HG03175 (cell line): ENCODE measurements around the gene PTPRG.

Source experiments
- ATAC-seq: cut with Tn5 transposase; IDR thresholded peaks from one replicate; pipeline ENCODE4 v1.9.1; 2021; ENCODE audit warnings: mild to moderate bottlenecking, moderate library complexity; ENCODE audit not compliant: unreplicated experiment

Gene PTPRG

GRCh38 chr3:61940236-61940635 is 378.9 kb downstream of the PTPRG start:
- no peak for ATAC-seq

- no peak for ATAC-seq
Observed at GRCh38 chr3:61943975-61944374, 382.6 kb downstream of the PTPRG start.

GRCh38 chr3:61944726-61945125 is 383.4 kb downstream of the PTPRG start:
- no peak for ATAC-seq

- ATAC-seq = no peak
Observed at GRCh38 chr3:61945657-61946056, 384.3 kb downstream of the PTPRG start.

DNA sequence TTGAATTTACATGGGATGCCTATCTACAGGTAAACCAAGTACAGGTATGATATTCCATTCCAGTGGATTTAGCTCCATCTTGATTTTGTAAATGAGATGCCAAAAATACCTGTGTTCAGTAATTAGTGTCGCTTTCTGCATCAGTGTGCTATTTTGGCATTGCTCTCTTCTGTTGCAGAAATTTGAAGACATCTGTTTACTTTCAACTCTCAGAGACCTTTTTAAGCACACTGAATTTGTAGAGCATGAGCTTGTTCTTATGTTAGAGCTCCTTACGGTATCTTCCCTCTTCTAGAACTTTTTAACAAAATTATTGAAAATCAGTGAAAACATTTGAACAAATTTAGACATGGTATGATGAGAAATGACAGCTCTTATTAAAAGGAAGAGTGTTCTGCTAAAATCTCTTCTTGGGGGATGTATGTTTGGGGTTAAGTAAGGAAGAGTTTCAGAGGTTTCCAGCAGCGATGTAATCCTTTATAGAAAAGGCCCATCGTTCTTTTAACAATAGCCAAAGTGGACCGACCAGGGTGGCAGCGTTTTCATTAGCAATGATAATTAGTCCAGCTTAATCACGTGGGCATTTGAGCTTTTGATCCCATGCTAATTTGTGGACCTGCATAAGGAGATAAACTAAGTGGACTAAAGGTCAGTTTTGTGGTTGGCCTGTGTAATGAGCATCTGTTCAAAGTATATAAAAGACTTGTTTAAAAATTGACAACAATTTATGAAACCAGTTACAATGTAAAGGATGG is 385.4 kb downstream of the PTPRG start:
- no peak for ATAC-seq

GRCh38 chr3:61947456-61947855 is 386.1 kb downstream of the PTPRG start:
- ATAC-seq = no peak

DNA sequence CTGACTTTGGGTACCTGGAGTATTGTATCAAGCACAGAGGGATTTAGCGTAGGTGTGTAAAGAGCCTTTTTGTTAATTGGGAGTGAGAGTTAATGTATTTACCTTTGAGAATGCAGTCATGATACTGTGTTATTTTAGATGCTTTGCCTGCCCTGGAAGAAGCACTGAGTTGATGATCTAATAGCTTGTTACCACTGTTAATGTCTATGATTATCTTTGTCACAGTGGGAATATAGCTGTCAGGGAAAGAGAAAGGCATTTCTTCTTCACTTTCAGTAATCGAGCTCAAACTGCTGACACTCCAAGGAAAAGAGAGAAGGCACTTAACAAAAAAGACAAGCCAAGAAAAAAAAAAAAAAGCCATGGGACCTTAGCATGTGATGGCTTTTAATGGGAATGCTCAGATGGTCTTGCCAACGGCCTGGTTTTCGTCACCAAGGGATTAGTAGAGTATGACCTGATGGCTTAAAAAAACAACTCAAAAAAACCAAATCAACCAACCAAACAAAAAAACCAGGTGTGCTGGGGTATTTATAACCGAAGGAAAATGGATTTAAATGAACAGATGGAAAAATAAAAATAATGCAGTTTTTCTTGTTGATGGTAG is 387.4 kb downstream of the PTPRG start:
- ATAC-seq = no peak

GRCh38 chr3:61954097-61954540 is 392.7 kb downstream of the PTPRG start:
- no peak for ATAC-seq

GRCh38 chr3:61955483-61955882 is 394.1 kb downstream of the PTPRG start:
- ATAC-seq = no peak

DNA sequence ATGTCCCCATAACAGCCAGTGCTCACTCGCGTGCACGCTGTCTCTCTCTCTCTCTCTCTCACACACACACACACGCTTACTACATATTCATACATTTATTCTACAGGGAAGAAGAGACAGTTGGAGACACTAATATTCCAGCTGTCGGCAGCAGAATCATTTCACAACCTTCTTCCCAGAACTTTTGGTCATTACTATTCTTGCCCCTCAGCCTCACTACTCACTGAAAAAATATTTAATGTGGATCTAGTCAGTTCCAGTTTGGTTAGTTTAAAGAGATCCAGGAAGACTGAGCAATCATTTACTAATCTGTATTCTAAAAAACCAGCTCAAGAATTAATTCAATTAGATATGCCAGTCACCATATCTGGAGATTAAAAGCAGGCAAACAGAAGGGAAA is 394.9 kb downstream of the PTPRG start:
- ATAC-seq = no peak

DNA sequence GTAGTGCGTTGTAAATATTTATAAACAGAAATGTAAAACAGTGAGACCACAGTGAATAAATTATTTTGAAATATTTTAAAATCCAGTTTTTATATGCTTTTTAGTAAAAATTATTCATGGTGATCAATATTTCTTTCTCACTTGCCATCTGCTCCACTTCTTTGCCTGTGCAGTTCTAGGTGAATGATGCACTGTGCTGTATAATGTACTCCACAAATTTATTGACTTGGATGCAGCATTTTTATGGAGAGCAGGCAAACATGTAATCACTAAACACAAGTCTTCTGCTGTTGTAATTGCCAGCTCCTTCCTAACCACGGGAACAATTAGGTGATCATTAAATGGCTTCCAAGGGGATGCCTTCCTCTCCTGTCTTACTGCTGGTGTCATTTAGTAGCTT is 395.9 kb downstream of the PTPRG start:
- ATAC-seq = no peak

DNA sequence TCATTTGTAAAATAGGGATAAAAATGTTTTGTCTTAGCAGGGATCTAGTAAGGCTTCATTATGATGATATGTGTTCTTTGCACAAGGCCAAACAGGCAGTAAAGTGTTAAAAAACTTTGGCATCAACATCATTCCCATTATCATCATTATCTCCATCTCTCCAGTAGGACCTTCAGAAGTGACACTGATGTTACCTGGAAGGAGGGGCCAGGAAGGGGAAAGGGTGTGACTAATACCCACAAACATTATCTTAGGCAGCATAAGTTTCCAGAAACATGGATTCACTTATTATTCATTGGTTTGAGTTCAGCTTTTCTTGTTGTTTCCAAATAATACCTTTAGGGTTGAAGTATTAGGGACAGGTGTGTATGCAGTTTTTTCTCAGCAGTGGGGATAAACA is 399.6 kb downstream of the PTPRG start:
- no peak for ATAC-seq

GRCh38 chr3:61961900-61962299 is 400.5 kb downstream of the PTPRG start:
- ATAC-seq = no peak

GRCh38 chr3:61964566-61964965 is 403.2 kb downstream of the PTPRG start:
- no peak for ATAC-seq

- ATAC-seq = no peak
Observed at GRCh38 chr3:61965770-61966131, 404.4 kb downstream of the PTPRG start.

DNA sequence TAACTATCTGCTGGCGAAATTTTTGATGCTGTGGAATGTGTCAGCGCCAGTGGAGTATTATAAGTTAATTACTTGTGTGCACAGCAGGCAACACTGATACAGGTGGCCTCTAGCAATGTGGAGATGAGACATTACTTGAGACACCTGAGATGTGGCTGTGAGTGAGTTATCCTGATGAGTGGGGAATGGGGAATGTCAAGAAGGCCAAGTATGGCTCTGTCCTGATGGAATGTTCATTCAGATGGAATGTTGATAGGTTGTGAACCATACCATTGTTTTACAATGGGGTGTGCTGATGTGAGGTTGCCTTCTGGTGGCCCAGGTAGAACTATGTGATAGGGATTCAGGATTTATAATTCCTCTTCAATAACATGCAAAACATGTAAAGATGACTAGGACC is 404.8 kb downstream of the PTPRG start:
- no peak for ATAC-seq

DNA sequence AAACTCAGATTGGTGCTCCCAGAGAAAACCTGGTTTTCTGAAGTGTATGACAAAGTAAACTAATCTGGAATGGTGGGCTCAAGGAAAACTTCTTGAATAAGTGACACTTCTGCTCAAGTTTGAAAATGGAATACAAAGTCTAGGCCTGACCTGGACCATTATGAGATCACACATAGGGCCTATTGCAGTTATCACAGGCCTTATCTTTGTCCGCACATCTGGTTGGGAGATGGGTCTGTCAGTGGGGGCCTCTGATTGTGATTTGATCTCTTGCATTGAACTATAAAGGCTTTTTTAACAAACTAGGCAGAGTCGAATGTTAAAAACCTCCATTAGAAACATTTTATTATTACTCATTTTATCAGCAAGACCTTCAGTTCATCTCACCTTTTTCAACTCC is 405.6 kb downstream of the PTPRG start:
- ATAC-seq = no peak

GRCh38 chr3:61967937-61968336 is 406.6 kb downstream of the PTPRG start:
- no peak for ATAC-seq

- ATAC-seq = no peak
Observed at GRCh38 chr3:61974662-61975061, 413.3 kb downstream of the PTPRG start.

DNA sequence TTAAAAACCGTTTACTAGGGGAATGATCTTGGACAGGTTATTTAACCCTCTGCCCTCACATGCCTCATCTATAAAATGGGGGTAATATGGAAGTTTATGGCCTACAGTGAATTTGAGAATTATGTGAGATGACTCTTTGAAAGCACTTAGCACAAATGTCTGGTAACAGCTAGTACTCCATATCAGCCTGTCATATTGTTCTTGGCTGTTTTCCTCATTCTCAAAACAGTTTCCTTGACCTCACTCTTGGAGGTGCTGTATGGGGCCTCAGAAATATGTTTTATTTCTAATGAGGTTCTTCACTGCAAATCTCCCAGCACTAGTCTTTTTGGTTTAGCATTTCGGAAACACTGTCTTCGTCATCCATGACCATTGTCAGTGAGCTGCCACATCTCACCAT is 413.8 kb downstream of the PTPRG start:
- no peak for ATAC-seq

DNA sequence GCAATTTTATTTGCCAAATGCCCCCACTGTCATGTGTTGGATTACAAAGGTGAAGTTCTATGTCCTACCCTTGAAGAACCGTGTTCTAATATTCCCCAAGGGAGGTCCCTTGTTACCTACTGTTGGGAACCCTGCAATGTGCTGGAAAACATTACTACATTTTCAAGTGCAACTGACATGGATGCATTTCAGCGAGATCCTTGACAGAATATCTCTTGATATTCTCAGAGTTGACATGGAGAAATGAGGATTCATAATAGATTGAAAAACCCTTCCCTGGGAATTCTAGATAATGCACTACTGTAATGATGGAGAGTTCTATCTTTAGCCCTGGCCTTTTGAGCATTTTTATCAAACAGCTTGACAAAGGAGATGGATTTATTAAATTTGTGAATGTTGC is 414.6 kb downstream of the PTPRG start:
- no peak for ATAC-seq

DNA sequence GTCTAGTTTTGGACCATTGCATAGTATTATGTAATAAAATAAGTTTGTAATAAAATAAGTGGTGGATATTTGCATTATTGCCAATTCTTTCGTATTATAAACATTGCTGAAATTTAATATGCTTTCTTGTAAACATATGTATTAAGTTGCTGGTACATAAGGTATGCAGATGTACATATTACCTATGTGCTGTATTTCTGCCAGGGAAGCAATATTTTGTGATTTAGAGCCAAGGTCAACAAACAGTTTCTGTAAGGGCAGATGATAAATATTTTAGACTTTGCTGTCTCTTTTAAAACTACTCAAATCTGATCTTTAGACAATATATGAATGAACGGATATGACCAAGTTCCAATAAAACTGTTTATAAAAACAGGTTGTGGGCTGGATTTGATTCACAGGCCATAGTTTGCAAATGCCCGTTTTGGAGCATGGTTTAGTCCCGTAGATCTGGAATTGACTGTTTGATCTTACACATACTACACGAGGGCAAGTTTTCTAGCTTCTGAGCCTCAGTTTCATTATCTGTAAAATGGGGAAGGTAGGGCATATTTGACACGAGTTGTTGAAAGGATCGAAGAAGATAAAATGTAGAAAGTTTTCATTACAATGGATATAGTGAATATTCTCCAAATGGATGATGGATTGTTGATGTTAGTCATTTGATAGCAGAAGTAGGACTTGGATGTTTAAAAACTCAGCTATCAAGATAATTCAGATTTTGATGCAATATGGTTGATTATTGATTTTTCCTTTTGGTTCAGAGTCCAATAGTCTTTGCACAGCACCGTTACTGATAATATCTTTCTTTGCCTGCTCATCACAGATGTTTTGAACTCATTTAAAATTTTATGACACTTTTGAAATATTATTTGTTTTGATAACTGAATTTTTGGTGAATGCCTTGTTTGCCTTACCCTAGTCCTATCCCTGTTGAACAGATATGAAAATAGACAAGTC is 417.4 kb downstream of the PTPRG start:
- no peak for ATAC-seq
